Sigmoid colon (tissue), 4 donors: Measurements from ENCODE around the gene CCDC192.

ENCODE experiments used
- CTCF ChIP-seq, 4 experiments: fragments of 450-650 bp in 3 of 4; fragments of 200-600 bp in 1 of 4; IDR thresholded peaks; one replicate each; pipeline ENCODE4 v1.5.1; 2016 to 2019; ENCODE audit warnings: antibody characterized with exemption in 4 of 4, mild to moderate bottlenecking in 3 of 4, moderate library complexity in 2 of 4
- EP300 ChIP-seq, 4 donors: sonication (generic); formaldehyde crosslinking; IDR thresholded peaks; one replicate each; pipeline ENCODE4 v1.6.1; 2017; ENCODE audit warnings: antibody characterized with exemption in 4 of 4

- TF ChIP-seq CTCF (IDR thresholded peaks at IDR 0.05) (no peak), EP300 (IDR thresholded peaks at IDR 0.05) (no peak)
Measured at GRCh38 chr5:127979475-127979874, 276.3 kb downstream of the CCDC192 start.
